Kidney (tissue), 22 donors: ENCODE data around the gene ZSWIM4. TPM values are rescaled to one million over a fixed set of nuclear protein-coding genes. Genes with fewer than 3 reads are reported as not detected.

Experiments
- DNase-seq, 5 donors: peaks; one replicate each; pipeline ENCODE4 v3.0.0-alpha.2; 2013 to 2020
- FAIRE-seq: peaks from 2 replicates; lab custom pipeline; 2012; peaks lifted over from hg19 to GRCh38; lab: Jason Lieb, UNC
- H3K27ac ChIP-seq, 2 donors: one replicate each; pipeline ENCODE4 v1.7.0; 2013; ENCODE audit warnings: low read depth in 2 of 2, low read length in 2 of 2, inconsistent platforms in 1 of 2
- H3K27me3 ChIP-seq: one replicate; pipeline ENCODE4 v1.7.1; 2013; ENCODE audit warnings: low read length, inconsistent platforms; ENCODE audit not compliant: control insufficient read depth, insufficient read depth
- H3K36me3 ChIP-seq, 3 donors: one replicate each; pipeline versions ENCODE4 v1.7.0 to v1.7.1; 2013; ENCODE audit warnings: low read length in 3 of 3, control low read depth in 1 of 3, inconsistent platforms in 1 of 3; ENCODE audit not compliant: insufficient read depth in 3 of 3, control insufficient read depth in 2 of 3
- H3K4me1 ChIP-seq, 3 donors: one replicate each; pipeline versions ENCODE4 v1.7.0 to v1.7.1; 2013; ENCODE audit warnings: low read length in 3 of 3, inconsistent platforms in 1 of 3, low read depth in 1 of 3; ENCODE audit not compliant: control insufficient read depth in 2 of 3, insufficient read depth in 2 of 3
- H3K4me3 ChIP-seq, 3 donors: one replicate each; pipeline versions ENCODE4 v1.7.0 to v1.8.1; 2013; ENCODE audit warnings: low read length in 3 of 3, control low read depth in 1 of 3, inconsistent platforms in 1 of 3
- H3K9ac ChIP-seq, 3 donors: one replicate each; pipeline versions ENCODE4 v1.7.0 to v1.7.1; 2013; ENCODE audit warnings: low read length in 3 of 3, control low read depth in 1 of 3, inconsistent platforms in 1 of 3
- H3K9me3 ChIP-seq, 3 donors: one replicate each; pipeline versions ENCODE4 v1.7.0 to v1.7.1; 2013; ENCODE audit warnings: low read length in 3 of 3, control low read depth in 1 of 3, inconsistent platforms in 1 of 3; ENCODE audit not compliant: control insufficient read depth in 2 of 3, insufficient read depth in 1 of 3
- intact Hi-C: fragments of 100-400 bp; cut with DNase I; formaldehyde crosslinking; loops from one replicate; pipeline ENCODE4 v1.11.1; 2022
- long read RNA-seq, 10 donors: library from polyadenylated mRNA in 1 of 10; unstranded in 1 of 10; transcript quantifications; one replicate each; pipeline ENCODE4 v2.0.0 and lab custom pipeline, GENCODE V29; 2021 to 2026
- polyA plus RNA-seq: library from polyadenylated mRNA; stranded (reverse); fragments of 350-450 nt; fragmentation: Illumina TruSeq; extraction: RNeasy Lipid Tissue Mini Kit (QIAGEN cat#74804); gene quantifications from one replicate; pipeline ENCODE4 v1.2.3, GENCODE V29; 2014; ENCODE audit warnings: low read depth, low replicate concordance; ENCODE audit not compliant: insufficient read depth
- total RNA-seq: library from RNA; stranded (reverse); fragmentation: NEBNext Ultra II Directional; extraction: Animal tissue kit (Norgen Biotek cat#: 25700); gene quantifications from one replicate; pipeline ENCODE4 v1.2.1, GENCODE V29; 2021
- TF ChIP-seq, protein P1 (sequence below): IDR thresholded peaks from 3 replicates; pipeline ENCODE4 v1.5.1; 2012; ENCODE audit warnings: mild to moderate bottlenecking, moderate library complexity, borderline replicate concordance; ENCODE audit not compliant: insufficient read depth; ENCODE audit errors: extremely low read depth
- donor health status: control.
- donor health status: control.
- donor health status: control.
- donor health status: control.
- donor health status: control.
- donor health status: DM: yes; HTN: yes; CAD: no.
- donor health status: Normal renal cell carcinoma (clear cell type).

Gene ZSWIM4
- total RNA-seq = 13.7 TPM
- 1.4 TPM for polyA plus RNA-seq
- long read RNA-seq, donor 1, partial matches to known transcripts = 12 of 12 reads
- long read RNA-seq, donor 1, other reads (novel, unspliced or antisense) = 0 of 12 reads
- long read RNA-seq, donor 2 = 0 reads
- long read RNA-seq, donor 3 = 0 reads
- long read RNA-seq, donor 4 = 0 reads
- long read RNA-seq, donor 5 = 0 reads
- long read RNA-seq, donor 6 = 0 reads
- long read RNA-seq, donor 7, partial matches to known transcripts = 2 of 6 reads
- long read RNA-seq, donor 7, other reads (novel, unspliced or antisense) = 3 of 6 reads
- long read RNA-seq, donor 8 = 0 reads
- long read RNA-seq, donor 9 = 0 reads
- long read RNA-seq, donor 10 = 0 reads

DNA sequence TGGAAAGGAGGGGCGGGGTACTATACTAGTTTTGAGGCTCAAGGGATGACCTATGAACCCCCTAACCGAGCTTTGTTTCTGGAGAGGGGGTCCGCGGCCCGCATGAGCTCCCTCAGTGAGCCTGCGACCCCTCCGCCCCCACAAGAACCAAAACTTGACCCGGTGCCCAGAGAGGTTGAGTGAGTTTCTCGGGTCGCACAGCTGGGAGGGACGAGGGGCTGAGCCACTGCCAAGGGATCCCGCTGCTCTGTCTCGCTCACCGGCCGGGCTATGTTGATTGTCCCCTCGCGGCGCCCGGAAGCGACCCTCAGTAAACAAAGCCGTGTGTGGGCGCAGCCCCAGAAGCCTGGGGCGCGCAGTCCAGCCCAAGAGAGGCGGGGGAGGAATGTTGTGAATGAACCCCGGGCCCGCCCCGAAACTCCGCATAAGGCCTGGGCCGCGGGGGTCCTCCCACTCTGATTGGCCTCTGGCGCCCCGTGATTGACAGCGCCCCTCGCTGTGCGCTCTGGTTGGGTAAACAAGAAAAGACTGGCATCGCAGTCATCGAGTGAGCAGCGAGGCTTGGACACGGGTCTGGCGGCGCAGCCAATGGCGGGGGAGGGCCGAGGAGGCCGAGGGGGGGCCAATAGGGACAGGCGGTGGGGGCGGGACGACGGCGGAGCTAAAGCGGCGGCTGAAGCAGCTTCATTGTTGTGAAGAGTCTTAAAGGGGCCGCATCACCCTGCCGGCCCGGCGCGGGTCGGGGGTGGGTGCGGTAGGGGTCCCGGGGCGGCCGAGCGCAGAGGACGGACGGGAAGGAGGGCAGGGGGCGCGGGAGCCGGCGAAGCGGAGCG lies at the start of gene ZSWIM4:
Gene ZSWIM4, plus strand, starts transcription at position 687 of the 833 bp plus-strand sequence. CDS start 206 bp downstream, outside the sequence.
- Histone ChIP-seq H3K9ac (peak within 1 kb of the TSS; percentile 51 to 85 (median 78)), H3K9me3 (no peaks in the 10 kb centered on the region), H3K27me3 (no peaks in the 10 kb centered on the region), H3K4me1 (peaks cover 0 to 16% (median 13%) of the 10 kb centered on the region in 3 donors), H3K4me3 (peak within 1 kb of the TSS; percentile 65 to 93 (median 77)), H3K36me3 (no peaks in the 10 kb centered on the region), H3K27ac (peak within 1 kb of the TSS; percentile 67 to 94)
- TF ChIP-seq, protein P1, sequence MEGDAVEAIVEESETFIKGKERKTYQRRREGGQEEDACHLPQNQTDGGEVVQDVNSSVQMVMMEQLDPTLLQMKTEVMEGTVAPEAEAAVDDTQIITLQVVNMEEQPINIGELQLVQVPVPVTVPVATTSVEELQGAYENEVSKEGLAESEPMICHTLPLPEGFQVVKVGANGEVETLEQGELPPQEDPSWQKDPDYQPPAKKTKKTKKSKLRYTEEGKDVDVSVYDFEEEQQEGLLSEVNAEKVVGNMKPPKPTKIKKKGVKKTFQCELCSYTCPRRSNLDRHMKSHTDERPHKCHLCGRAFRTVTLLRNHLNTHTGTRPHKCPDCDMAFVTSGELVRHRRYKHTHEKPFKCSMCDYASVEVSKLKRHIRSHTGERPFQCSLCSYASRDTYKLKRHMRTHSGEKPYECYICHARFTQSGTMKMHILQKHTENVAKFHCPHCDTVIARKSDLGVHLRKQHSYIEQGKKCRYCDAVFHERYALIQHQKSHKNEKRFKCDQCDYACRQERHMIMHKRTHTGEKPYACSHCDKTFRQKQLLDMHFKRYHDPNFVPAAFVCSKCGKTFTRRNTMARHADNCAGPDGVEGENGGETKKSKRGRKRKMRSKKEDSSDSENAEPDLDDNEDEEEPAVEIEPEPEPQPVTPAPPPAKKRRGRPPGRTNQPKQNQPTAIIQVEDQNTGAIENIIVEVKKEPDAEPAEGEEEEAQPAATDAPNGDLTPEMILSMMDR = no peak
- FAIRE-seq = peak; percentile 67
- intact Hi-C loops = no loop called here
- peak; percentile 99 to 100 (median 100) for DNase-seq

DNA sequence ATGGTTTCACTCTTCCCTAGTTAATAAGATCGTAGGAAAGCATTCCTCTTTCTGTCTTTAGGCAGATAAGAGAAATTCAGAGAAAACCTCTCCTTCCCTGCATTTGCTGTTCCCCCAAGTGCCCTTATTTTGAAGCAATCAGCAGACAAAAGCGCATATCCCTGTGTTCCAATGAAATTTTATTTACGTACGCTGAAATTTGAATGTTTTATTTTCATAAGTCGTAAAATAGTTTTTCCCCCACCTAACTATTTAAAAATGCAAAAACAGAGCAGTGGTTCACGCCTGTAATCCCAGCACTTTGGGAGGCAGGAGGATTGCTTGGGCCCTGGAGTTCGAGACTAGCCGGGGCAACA lies 48.2 kb upstream of the ZSWIM4 start:
- Histone ChIP-seq H3K27ac (peak overlapping the region in 1 of 2 donors; percentile 81), H3K27me3 (no peaks in the 10 kb centered on the region), H3K9me3 (no peaks in the 10 kb centered on the region), H3K4me3 (peak overlapping the region; percentile 6 to 94 (median 84)), H3K4me1 (peaks cover 0 to 7% (median 0%) of the 10 kb centered on the region in 3 donors), H3K9ac (peak overlapping the region in 1 of 3 donors; percentile 22), H3K36me3 (peaks cover 0 to 2% (median 0%) of the 10 kb centered on the region in 3 donors)
- intact Hi-C loops = no loop called here
- TF ChIP-seq, protein P1 = no peak
- DNase-seq = no peak
- no peak for FAIRE-seq

DNA sequence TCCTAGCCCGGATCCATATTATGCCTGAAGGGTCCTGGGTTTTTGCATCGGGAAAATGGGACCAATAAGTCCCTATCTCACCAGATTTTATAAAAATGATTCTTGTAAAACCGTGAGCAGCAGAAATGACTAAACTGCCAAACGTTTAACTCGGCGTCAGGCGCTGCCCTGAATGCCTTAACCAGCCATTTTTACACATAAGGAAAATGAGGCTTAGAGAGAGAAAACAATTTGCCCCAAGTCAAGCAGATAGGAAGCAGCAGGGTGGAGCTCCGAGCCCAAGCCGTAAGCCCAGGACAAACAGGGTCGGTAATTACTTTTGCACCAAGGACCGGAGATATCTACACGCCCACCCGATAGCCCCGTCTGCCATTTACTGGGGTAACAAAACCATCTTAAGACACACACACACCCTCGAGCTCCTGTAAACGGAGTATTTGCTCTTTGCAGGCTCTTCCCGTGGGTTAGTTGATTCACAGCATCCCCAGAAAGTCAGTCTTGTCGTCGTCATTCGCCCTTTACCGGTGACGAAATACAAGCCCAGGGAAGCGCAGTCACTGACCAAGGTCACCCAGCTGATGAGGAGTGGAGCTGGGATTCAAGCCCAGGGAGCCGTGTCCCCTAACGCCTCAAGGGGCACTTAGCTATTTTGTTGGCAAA lies 46.9 kb upstream of the ZSWIM4 start:
- Histone ChIP-seq H3K4me3 (peak overlapping the region; percentile 80 to 94 (median 84)), H3K4me1 (peaks cover 0 to 7% (median 0%) of the 10 kb centered on the region in 3 donors), H3K27me3 (no peaks in the 10 kb centered on the region), H3K9ac (peak overlapping the region; percentile 38 to 78 (median 67)), H3K9me3 (no peaks in the 10 kb centered on the region), H3K36me3 (peaks cover 0 to 2% (median 0%) of the 10 kb centered on the region in 3 donors), H3K27ac (peak overlapping the region; percentile 74 to 81)
- intact Hi-C loops = no loop called here
- TF ChIP-seq, protein P1 = no peak
- peak in 4 of 5 donors; percentile 25 to 56 (median 50) for DNase-seq
- FAIRE-seq = no peak
